ENCODE measurements around the gene ZRSR2.

The ZRSR2 gene

GRCh38 chrX:15834053-15834452 lies 43.8 kb downstream of the ZRSR2 start:
- H3K36me3 ChIP-seq (ENCODE audit: insufficient read depth, low read length), result no peaks in the 10 kb centered on the region
- H3F3A ChIP-seq (ENCODE audit: low read depth), result no peaks in the 10 kb centered on the region
- no peaks in the 10 kb centered on the region for H3K27me3 ChIP-seq (ENCODE audit: insufficient read depth, low read length, poor library complexity, severe bottlenecking)
- H3K9me3 ChIP-seq (ENCODE audit: insufficient read depth, low read depth, low read length), result no peaks in the 10 kb centered on the region
- H3K4me1 ChIP-seq (ENCODE audit: insufficient read depth, low read length, poor library complexity, severe bottlenecking), result no peaks in the 10 kb centered on the region
- H3K4me2 ChIP-seq (ENCODE audit: low read depth, low read length, poor library complexity, severe bottlenecking), result no peak overlapping the region
- H3K9me2 ChIP-seq (replicated peaks; ENCODE audit: low read depth, low read length), result no peaks in the 10 kb centered on the region
- TF ChIP-seq, protein P1, sequence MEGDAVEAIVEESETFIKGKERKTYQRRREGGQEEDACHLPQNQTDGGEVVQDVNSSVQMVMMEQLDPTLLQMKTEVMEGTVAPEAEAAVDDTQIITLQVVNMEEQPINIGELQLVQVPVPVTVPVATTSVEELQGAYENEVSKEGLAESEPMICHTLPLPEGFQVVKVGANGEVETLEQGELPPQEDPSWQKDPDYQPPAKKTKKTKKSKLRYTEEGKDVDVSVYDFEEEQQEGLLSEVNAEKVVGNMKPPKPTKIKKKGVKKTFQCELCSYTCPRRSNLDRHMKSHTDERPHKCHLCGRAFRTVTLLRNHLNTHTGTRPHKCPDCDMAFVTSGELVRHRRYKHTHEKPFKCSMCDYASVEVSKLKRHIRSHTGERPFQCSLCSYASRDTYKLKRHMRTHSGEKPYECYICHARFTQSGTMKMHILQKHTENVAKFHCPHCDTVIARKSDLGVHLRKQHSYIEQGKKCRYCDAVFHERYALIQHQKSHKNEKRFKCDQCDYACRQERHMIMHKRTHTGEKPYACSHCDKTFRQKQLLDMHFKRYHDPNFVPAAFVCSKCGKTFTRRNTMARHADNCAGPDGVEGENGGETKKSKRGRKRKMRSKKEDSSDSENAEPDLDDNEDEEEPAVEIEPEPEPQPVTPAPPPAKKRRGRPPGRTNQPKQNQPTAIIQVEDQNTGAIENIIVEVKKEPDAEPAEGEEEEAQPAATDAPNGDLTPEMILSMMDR (conservative IDR thresholded peaks at IDR 0.05; ENCODE audit: low read length), result no peak
- TF ChIP-seq EZH2phosphoT487 (IDR thresholded peaks at IDR 0.05; ENCODE audit: borderline replicate concordance), result no peak
- no peak overlapping the region for H2AFZ ChIP-seq (ENCODE audit: low read length)
- peaks cover 5% of the 10 kb centered on the region; the same call in 1 of the 2 replicates for H3K79me2 ChIP-seq (ENCODE audit: insufficient read depth, low read length)
- H3K9ac ChIP-seq (ENCODE audit: low read depth, low read length, poor library complexity, severe bottlenecking), result no peak overlapping the region
- H3K4me3 ChIP-seq (ENCODE audit: low read length, poor library complexity, severe bottlenecking), result no peak overlapping the region
- H4K20me1 ChIP-seq (ENCODE audit: insufficient read depth, low read length, poor library complexity, severe bottlenecking), result no peaks in the 10 kb centered on the region

DNA sequence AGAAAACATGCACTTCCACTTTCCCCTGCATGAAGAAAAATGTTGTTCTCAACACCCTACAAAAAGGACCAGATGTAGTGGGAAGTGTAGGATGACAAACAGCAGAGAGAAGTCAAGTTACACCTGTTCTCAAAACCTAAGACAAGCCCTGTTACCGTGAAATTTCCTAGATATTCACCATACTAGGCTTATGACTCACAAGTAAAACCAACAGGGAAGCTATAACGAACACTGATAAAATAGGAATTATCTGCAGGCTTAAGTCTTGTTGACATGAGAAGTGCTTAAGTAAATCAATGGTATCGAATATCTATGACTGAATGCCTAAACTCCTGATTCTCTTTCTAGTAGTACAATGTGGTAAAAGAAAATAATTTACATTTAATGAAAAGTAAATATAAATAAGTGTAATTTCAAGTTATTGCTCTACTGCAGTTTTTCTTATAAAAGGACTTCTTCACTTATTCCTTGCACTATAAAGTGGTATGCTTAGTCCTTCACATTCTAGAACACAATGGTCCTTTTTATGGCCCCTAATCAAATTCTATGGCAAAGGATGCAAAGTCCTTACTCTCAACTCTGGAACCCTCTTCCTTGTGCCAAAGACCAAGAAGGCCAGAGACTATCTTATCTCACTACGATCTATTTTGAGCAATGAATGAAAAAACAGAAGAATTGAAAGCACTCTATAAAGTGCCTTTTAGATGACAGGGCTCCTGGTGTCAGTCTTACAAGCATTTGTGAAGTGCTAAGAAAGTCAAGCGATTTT lies 44.7 kb downstream of the ZRSR2 start:
- Histone ChIP-seq H3K4me2 (ENCODE audit: low read depth, low read length, poor library complexity, severe bottlenecking) (no peak overlapping the region), H3K9ac (ENCODE audit: low read depth, low read length, poor library complexity, severe bottlenecking) (no peak overlapping the region), H2AFZ (ENCODE audit: low read length) (no peak overlapping the region), H3F3A (ENCODE audit: low read depth) (no peaks in the 10 kb centered on the region), H3K4me3 (ENCODE audit: low read length, poor library complexity, severe bottlenecking) (no peak overlapping the region), H3K27me3 (ENCODE audit: insufficient read depth, low read length, poor library complexity, severe bottlenecking) (no peaks in the 10 kb centered on the region), H3K36me3 (ENCODE audit: insufficient read depth, low read length) (no peaks in the 10 kb centered on the region; the same call in 1 of the 2 replicates), H4K20me1 (ENCODE audit: insufficient read depth, low read length, poor library complexity, severe bottlenecking) (no peaks in the 10 kb centered on the region), H3K4me1 (ENCODE audit: insufficient read depth, low read length, poor library complexity, severe bottlenecking) (no peaks in the 10 kb centered on the region), H3K9me3 (ENCODE audit: insufficient read depth, low read depth, low read length) (no peaks in the 10 kb centered on the region), H3K9me2 (replicated peaks; ENCODE audit: low read depth, low read length) (no peaks in the 10 kb centered on the region), H3K79me2 (ENCODE audit: insufficient read depth, low read length) (peaks cover 8% of the 10 kb centered on the region; the same call in 1 of the 2 replicates)
- TF ChIP-seq, protein P1 (conservative IDR thresholded peaks at IDR 0.05; ENCODE audit: low read length), result no peak
- no peak for TF ChIP-seq EZH2phosphoT487 (IDR thresholded peaks at IDR 0.05; ENCODE audit: borderline replicate concordance)

DNA sequence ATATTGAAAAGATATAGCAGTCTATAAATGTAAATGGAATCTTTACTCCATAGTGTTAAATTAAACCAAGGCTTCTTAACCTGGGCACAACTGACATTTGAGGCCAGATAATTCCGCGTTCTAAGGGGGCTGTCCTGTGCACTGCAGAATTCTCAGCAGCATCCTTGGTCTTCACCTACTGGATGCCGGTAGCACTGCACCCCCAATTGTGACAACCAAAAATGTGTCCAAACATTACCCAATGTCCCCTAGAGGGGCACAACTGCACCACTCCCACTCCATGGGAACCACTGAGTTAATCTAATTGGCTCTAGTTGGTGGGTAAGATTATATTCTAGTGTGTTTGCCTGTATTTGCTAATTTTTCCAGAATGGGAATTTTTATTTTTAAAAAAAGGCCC lies 47.7 kb downstream of the ZRSR2 start:
- TF ChIP-seq EZH2phosphoT487 (IDR thresholded peaks at IDR 0.05; ENCODE audit: borderline replicate concordance), result no peak
- TF ChIP-seq, protein P1 (conservative IDR thresholded peaks at IDR 0.05; ENCODE audit: low read length), result peak; percentile 44
- Histone ChIP-seq H2AFZ (ENCODE audit: low read length) (no peak overlapping the region), H3K36me3 (ENCODE audit: insufficient read depth, low read length) (peaks cover 7% of the 10 kb centered on the region; the same call in 1 of the 2 replicates)

More for the DNA sequence above, 47.7 kb downstream of the ZRSR2 start:
- H3K9me3 ChIP-seq (ENCODE audit: insufficient read depth, low read depth, low read length), result no peaks in the 10 kb centered on the region
- no peak overlapping the region for H3K9ac ChIP-seq (ENCODE audit: low read depth, low read length, poor library complexity, severe bottlenecking)
- no peak overlapping the region for H3K4me2 ChIP-seq (ENCODE audit: low read depth, low read length, poor library complexity, severe bottlenecking)
- H3K9me2 ChIP-seq (replicated peaks; ENCODE audit: low read depth, low read length), result no peaks in the 10 kb centered on the region
- no peaks in the 10 kb centered on the region for H3F3A ChIP-seq (ENCODE audit: low read depth)
- H4K20me1 ChIP-seq (ENCODE audit: insufficient read depth, low read length, poor library complexity, severe bottlenecking), result peaks cover 2% of the 10 kb centered on the region
- peaks cover 15% of the 10 kb centered on the region; the same call in 1 of the 2 replicates for H3K79me2 ChIP-seq (ENCODE audit: insufficient read depth, low read length)
- H3K4me1 ChIP-seq (ENCODE audit: insufficient read depth, low read length, poor library complexity, severe bottlenecking), result no peaks in the 10 kb centered on the region
- no peak overlapping the region for H3K4me3 ChIP-seq (ENCODE audit: low read length, poor library complexity, severe bottlenecking)
- H3K27me3 ChIP-seq (ENCODE audit: insufficient read depth, low read length, poor library complexity, severe bottlenecking), result no peaks in the 10 kb centered on the region

All from Loucy (cell line).